MM.1S (cell line): ENCODE results near the gene NAA35.

ENCODE experiments used
- DNase-seq: peaks from one replicate; pipeline ENCODE4 v3.0.0-alpha.2; 2015
- H2AFZ ChIP-seq: fragments of 300-600 bp; sonication (generic); 2 replicates; pipeline ENCODE4 v1.6.0; 2016; ENCODE audit warnings: antibody characterized with exemption, low read length
- H3F3A ChIP-seq: fragments of 300-600 bp; sonication (generic); 2 replicates; pipeline ENCODE4 v1.6.1; 2016; ENCODE audit warnings: mild to moderate bottlenecking, antibody characterized with exemption, low read length, moderate library complexity, mixed read lengths; ENCODE audit not compliant: insufficient read depth
- H3K27ac ChIP-seq: fragments of 300-600 bp; sonication (generic); 2 replicates; pipeline ENCODE4 v1.5.1; 2016; ENCODE audit warnings: mild to moderate bottlenecking, low read length
- H3K27me3 ChIP-seq: fragments of 300-600 bp; sonication (generic); replicated peaks from 2 replicates; pipeline ENCODE4 v1.6.0; 2016; ENCODE audit warnings: low read length; ENCODE audit not compliant: insufficient read depth
- H3K36me3 ChIP-seq: fragments of 300-600 bp; sonication (generic); replicated peaks from 2 replicates; pipeline ENCODE4 v1.6.1; 2016; ENCODE audit warnings: mild to moderate bottlenecking, low read length, mixed read lengths; ENCODE audit not compliant: insufficient read depth
- H3K4me1 ChIP-seq: fragments of 300-600 bp; sonication (generic); 2 replicates; pipeline ENCODE4 v1.6.1; 2016; ENCODE audit warnings: low read length, mixed read lengths
- H3K4me2 ChIP-seq: fragments of 300-600 bp; sonication (generic); 2 replicates; pipeline ENCODE4 v1.6.0; 2016; ENCODE audit warnings: low read depth, low read length
- H3K4me3 ChIP-seq: fragments of 300-600 bp; sonication (generic); 2 replicates; pipeline ENCODE4 v1.5.1; 2016; ENCODE audit warnings: low read length, mixed read lengths
- H3K79me2 ChIP-seq: fragments of 300-600 bp; sonication (generic); 2 replicates; pipeline ENCODE4 v1.6.1; 2016; ENCODE audit warnings: mixed run types, low read length, mixed read lengths
- H3K9ac ChIP-seq: fragments of 300-600 bp; sonication (generic); 2 replicates; pipeline ENCODE4 v1.6.1; 2016; ENCODE audit warnings: low read length, mixed read lengths
- H3K9me2 ChIP-seq: fragments of 300-600 bp; sonication (generic); replicated peaks from 2 replicates; pipeline ENCODE4 v1.6.1; 2016; ENCODE audit warnings: mild to moderate bottlenecking, low read length, mixed read lengths; ENCODE audit not compliant: insufficient read depth
- H3K9me3 ChIP-seq: fragments of 300-600 bp; sonication (generic); replicated peaks from 2 replicates; pipeline ENCODE4 v1.6.1; 2016; ENCODE audit warnings: mild to moderate bottlenecking, low read length, mixed read lengths; ENCODE audit not compliant: insufficient read depth
- H4K20me1 ChIP-seq: fragments of 300-600 bp; sonication (generic); 2 replicates; pipeline ENCODE4 v1.6.1; 2016; ENCODE audit warnings: mild to moderate bottlenecking, low read length, moderate library complexity, mixed read lengths; ENCODE audit not compliant: insufficient read depth
- CTCF ChIP-seq: fragments of 300-600 bp; sonication (generic); IDR thresholded peaks from 2 replicates; pipeline ENCODE4 v1.5.1; 2016; ENCODE audit warnings: antibody characterized with exemption, low read length, mixed read lengths
- EZH2 ChIP-seq: fragments of 300-600 bp; sonication (generic); optimal IDR thresholded peaks from 2 replicates; pipeline ENCODE3; 2017; ENCODE audit warnings: low read depth, mild to moderate bottlenecking, antibody characterized with exemption, low read length, mixed read lengths
- EZH2phosphoT487 ChIP-seq: fragments of 300-600 bp; sonication (generic); IDR thresholded peaks from 2 replicates; pipeline ENCODE4 v1.6.1; 2018; ENCODE audit warnings: antibody characterized with exemption, low read length

NAA35 gene

GRCh38 chr9:85978496-85978895 lies 37.5 kb downstream of the NAA35 start:
- H3K9ac ChIP-seq = no peak overlapping the region
- H4K20me1 ChIP-seq = no peaks in the 10 kb centered on the region
- H3K9me2 ChIP-seq = no peaks in the 10 kb centered on the region
- peaks cover 6% of the 10 kb centered on the region; the same call in 1 of the 2 replicates for H3K36me3 ChIP-seq
- DNase-seq = no peak
- H3K4me3 ChIP-seq = no peak overlapping the region
- no peaks in the 10 kb centered on the region for H3K9me3 ChIP-seq
- H3K4me1 ChIP-seq = no peaks in the 10 kb centered on the region
- no peak overlapping the region for H3K4me2 ChIP-seq
- no peaks in the 10 kb centered on the region for H3K27me3 ChIP-seq
- H3K79me2 ChIP-seq = no peaks in the 10 kb centered on the region
- no peak overlapping the region for H3K27ac ChIP-seq
- TF ChIP-seq EZH2phosphoT487 = no peak
- no peak for TF ChIP-seq EZH2
- TF ChIP-seq CTCF = no peak
- H2AFZ ChIP-seq = no peak overlapping the region
- no peaks in the 10 kb centered on the region for H3F3A ChIP-seq

GRCh38 chr9:85981369-85981768 lies 40.4 kb downstream of the NAA35 start:
- no peaks in the 10 kb centered on the region for H3K27me3 ChIP-seq
- no peaks in the 10 kb centered on the region for H3K79me2 ChIP-seq
- H3K9me3 ChIP-seq = no peaks in the 10 kb centered on the region
- no peak overlapping the region for H3K4me2 ChIP-seq
- H4K20me1 ChIP-seq = no peaks in the 10 kb centered on the region
- H3K27ac ChIP-seq = no peak overlapping the region
- no peak for DNase-seq
- no peaks in the 10 kb centered on the region for H3K9me2 ChIP-seq
- H3K4me3 ChIP-seq = no peak overlapping the region
- no peaks in the 10 kb centered on the region for H3K4me1 ChIP-seq
- peaks cover 6% of the 10 kb centered on the region; the same call in 1 of the 2 replicates for H3K36me3 ChIP-seq
- H2AFZ ChIP-seq = no peak overlapping the region
- no peak for TF ChIP-seq EZH2
- TF ChIP-seq CTCF = no peak
- TF ChIP-seq EZH2phosphoT487 = no peak
- no peaks in the 10 kb centered on the region for H3F3A ChIP-seq
- no peak overlapping the region for H3K9ac ChIP-seq

GRCh38 chr9:85984457-85984856 lies 43.5 kb downstream of the NAA35 start:
- Histone ChIP-seq H3K4me2 (no peak overlapping the region), H2AFZ (no peak overlapping the region), H3K9me3 (no peaks in the 10 kb centered on the region), H3K4me3 (no peak overlapping the region), H4K20me1 (no peaks in the 10 kb centered on the region), H3K9me2 (no peaks in the 10 kb centered on the region), H3K79me2 (no peaks in the 10 kb centered on the region), H3K27ac (no peak overlapping the region), H3K27me3 (no peaks in the 10 kb centered on the region), H3F3A (no peaks in the 10 kb centered on the region), H3K9ac (no peak overlapping the region), H3K4me1 (no peaks in the 10 kb centered on the region), H3K36me3 (peaks cover 6% of the 10 kb centered on the region; the same call in 1 of the 2 replicates)
- DNase-seq = no peak
- TF ChIP-seq EZH2phosphoT487 (no peak), CTCF (no peak), EZH2 (no peak)
